Lung (tissue), 12 donors: ENCODE results near the gene GMPR. TPM values are rescaled to one million over a fixed set of nuclear protein-coding genes. Genes with fewer than 3 reads are reported as not detected.

Experiments
- ATAC-seq: fragments of 200-7000 bp; cut with Tn5 transposase; one replicate; pipeline ENCODE4 v1.9.1; 2020; ENCODE audit warnings: moderate number of reproducible peaks; ENCODE audit not compliant: insufficient read depth, low FRiP score
- DNase-seq, 3 donors: peaks; one replicate each; pipeline ENCODE4 v3.0.0-alpha.2; 2013 to 2017
- H3K27ac ChIP-seq, 2 donors: one replicate each; pipeline ENCODE4 v1.5.1; 2013; ENCODE audit warnings: mild to moderate bottlenecking in 2 of 2, moderate library complexity in 2 of 2, control low read depth in 1 of 2, inconsistent platforms in 1 of 2, low read depth in 1 of 2, low read length in 1 of 2
- H3K27me3 ChIP-seq, 3 donors: one replicate each; pipeline ENCODE4 v1.5.1; 2013; ENCODE audit warnings: low read length in 2 of 3; ENCODE audit not compliant: control insufficient read depth in 3 of 3, insufficient read depth in 3 of 3
- H3K36me3 ChIP-seq, 4 donors: one replicate each; pipeline ENCODE4 v1.5.1; 2013; ENCODE audit warnings: low read length in 4 of 4, mild to moderate bottlenecking in 1 of 4, moderate library complexity in 1 of 4; ENCODE audit not compliant: control insufficient read depth in 4 of 4, insufficient read depth in 4 of 4
- H3K4me1 ChIP-seq, 5 donors: one replicate each; pipeline ENCODE4 v1.5.1; 2013; ENCODE audit warnings: low read length in 5 of 5, mild to moderate bottlenecking in 2 of 5, moderate library complexity in 1 of 5; ENCODE audit not compliant: control insufficient read depth in 5 of 5, insufficient read depth in 5 of 5
- H3K4me3 ChIP-seq: one replicate; pipeline ENCODE4 v1.5.1; 2013; ENCODE audit warnings: mild to moderate bottlenecking, control low read depth, moderate library complexity
- H3K9ac ChIP-seq, 2 donors: one replicate each; pipeline ENCODE4 v1.5.1; 2013; ENCODE audit warnings: low read length in 2 of 2, control low read depth in 1 of 2; ENCODE audit not compliant: insufficient read depth in 1 of 2
- H3K9me3 ChIP-seq, 4 donors: one replicate each; pipeline ENCODE4 v1.5.1; 2013; ENCODE audit warnings: low read length in 3 of 4, mild to moderate bottlenecking in 1 of 4, moderate library complexity in 1 of 4; ENCODE audit not compliant: control insufficient read depth in 4 of 4, insufficient read depth in 3 of 4
- WGBS, 2 donors: extraction: QIAGEN DNeasy Blood & Tissue Kit; methylation state at CpG; one replicate each; pipeline ENCODE4 v1.1.7; 2013; 5-methylcytosine and 5-hydroxymethylcytosine counted together
- polyA plus RNA-seq, 2 donors: library from polyadenylated mRNA; stranded (reverse); fragments of 200-250 nt; gene quantifications; one replicate each; pipeline ENCODE4 v1.2.1, GENCODE V29; 2013
- total RNA-seq, 2 donors: library from RNA; depleted of rRNA in 1 of 2; stranded (reverse); fragments of >200 nt in 1 of 2; gene quantifications; one replicate each; pipeline ENCODE4 v1.2.1, GENCODE V29; 2014 to 2021
- TF ChIP-seq, protein P1 (sequence below): IDR thresholded peaks from 2 replicates; pipeline ENCODE4 v1.5.1; 2012; ENCODE audit warnings: mild to moderate bottlenecking; ENCODE audit errors: control extremely low read depth, extremely low read depth
- donor health status: control.
- donor health status: control.
- donor health status: Bipolar disorder and iron deficiency.
- donor health status: healthy.
- donor health status: DM: yes; HTN: yes; CAD: no.

GMPR gene
- total and polyA plus RNA-seq, 4 donors = 8.6 to 16.6 (median 12.9) TPM

- Histone ChIP-seq H3K4me3 (no peak overlapping the region), H3K9me3 (no peaks in the 10 kb centered on the region), H3K9ac (no peak overlapping the region), H3K27ac (peak overlapping the region in 1 of 2 donors; percentile 49), H3K4me1 (peaks cover 0 to 12% (median 7%) of the 10 kb centered on the region in 5 donors), H3K36me3 (no peaks in the 10 kb centered on the region), H3K27me3 (no peaks in the 10 kb centered on the region)
- no peak for DNase-seq
- ATAC-seq = no peak
- TF ChIP-seq, protein P1, sequence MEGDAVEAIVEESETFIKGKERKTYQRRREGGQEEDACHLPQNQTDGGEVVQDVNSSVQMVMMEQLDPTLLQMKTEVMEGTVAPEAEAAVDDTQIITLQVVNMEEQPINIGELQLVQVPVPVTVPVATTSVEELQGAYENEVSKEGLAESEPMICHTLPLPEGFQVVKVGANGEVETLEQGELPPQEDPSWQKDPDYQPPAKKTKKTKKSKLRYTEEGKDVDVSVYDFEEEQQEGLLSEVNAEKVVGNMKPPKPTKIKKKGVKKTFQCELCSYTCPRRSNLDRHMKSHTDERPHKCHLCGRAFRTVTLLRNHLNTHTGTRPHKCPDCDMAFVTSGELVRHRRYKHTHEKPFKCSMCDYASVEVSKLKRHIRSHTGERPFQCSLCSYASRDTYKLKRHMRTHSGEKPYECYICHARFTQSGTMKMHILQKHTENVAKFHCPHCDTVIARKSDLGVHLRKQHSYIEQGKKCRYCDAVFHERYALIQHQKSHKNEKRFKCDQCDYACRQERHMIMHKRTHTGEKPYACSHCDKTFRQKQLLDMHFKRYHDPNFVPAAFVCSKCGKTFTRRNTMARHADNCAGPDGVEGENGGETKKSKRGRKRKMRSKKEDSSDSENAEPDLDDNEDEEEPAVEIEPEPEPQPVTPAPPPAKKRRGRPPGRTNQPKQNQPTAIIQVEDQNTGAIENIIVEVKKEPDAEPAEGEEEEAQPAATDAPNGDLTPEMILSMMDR = no peak
- WGBS, 2 donors = 91% methylated on average over 7 of the region's 7 CpGs
These were observed 1.1 kb upstream of the GMPR start for GRCh38 chr6:16237242-16237641.

DNA sequence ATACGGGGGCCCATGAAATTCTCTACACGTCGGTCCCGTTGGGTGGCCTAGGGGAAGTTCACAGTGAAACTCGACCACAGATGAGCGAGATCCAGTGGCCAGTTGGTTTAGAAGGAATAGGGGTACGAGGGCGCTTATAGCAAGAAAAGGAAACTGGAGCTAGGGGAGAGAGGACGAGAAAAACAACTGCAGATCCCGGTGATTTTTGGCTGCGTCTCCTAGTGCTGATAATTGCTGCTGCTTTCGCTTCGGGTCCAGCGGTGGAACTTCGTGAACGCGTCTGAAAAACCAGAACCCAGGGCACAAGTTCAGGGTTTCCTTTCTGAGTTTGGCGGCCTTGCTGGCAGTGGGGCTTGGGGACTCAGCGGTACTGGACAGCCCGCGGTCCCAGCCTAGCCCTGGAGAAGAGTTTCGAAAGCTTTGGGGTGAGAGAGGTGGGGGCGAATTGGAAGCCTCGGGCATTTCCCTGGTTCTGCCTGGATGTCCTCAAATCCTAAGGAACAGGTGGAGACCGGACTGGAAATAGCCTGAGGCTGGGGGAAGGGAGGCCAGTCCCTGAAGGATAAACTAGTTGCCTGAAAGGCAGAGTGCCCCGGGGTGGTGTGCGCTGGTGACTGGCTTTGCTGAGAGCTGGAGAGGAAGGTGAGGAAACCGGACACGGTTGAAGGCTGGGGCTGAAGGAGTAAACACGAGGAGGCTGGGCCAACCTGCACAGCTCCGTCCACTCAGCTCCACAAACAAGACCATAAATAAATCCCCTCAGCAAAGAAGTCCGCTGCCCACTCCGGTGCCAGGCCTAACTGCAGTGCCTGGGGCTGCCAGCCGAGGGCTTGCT, 793 bp downstream of the GMPR start:
- Histone ChIP-seq H3K36me3 (no peaks in the 10 kb centered on the region), H3K9me3 (no peaks in the 10 kb centered on the region), H3K9ac (peak overlapping the region; percentile 32 to 79), H3K4me1 (peaks cover 0 to 15% (median 7%) of the 10 kb centered on the region in 5 donors), H3K27ac (peak overlapping the region; percentile 53 to 93), H3K4me3 (peak overlapping the region; percentile 59), H3K27me3 (no peaks in the 10 kb centered on the region)
- ATAC-seq = peak; percentile 75
- DNase-seq = peak; percentile 58 to 73 (median 71)
- 2 to 5% methylated on average over 34 of the region's 34 CpGs for WGBS, 2 donors
- TF ChIP-seq, protein P1 = peak; percentile 13

DNA sequence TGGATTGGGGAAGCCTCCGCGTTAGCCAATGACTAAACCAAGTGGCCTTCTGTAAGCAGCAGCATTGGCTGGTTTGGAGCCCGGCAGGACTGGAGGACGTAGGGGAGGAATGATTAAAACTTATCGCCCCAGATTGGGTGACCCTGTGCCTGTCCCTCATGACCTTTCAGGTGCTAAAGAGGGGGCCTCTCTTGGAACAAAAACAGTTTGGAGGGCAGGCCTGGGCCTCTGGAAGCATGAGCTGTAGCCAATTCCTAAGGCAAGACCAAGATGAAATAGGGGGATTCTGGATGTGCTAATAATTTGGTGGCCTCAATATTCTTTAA, 1.4 kb downstream of the GMPR start:
- Histone ChIP-seq H3K27ac (peak overlapping the region in 1 of 2 donors; percentile 75), H3K4me1 (peaks cover 3 to 21% (median 7%) of the 10 kb centered on the region in 5 donors), H3K9me3 (no peaks in the 10 kb centered on the region), H3K4me3 (no peak overlapping the region), H3K27me3 (no peaks in the 10 kb centered on the region), H3K36me3 (no peaks in the 10 kb centered on the region), H3K9ac (no peak overlapping the region)
- WGBS, 2 donors = 18 to 19% methylated on average over 5 of the region's 5 CpGs
- TF ChIP-seq, protein P1 = no peak
- DNase-seq (no peak), ATAC-seq (no peak)
